ENCODE measurements around the gene LIME1.
"Not testable (repeated sequence)": the region's sequence is repeated elsewhere in the genome, so short reads cannot be mapped to it uniquely, and the experiment has no call there.

Gene LIME1

DNA sequence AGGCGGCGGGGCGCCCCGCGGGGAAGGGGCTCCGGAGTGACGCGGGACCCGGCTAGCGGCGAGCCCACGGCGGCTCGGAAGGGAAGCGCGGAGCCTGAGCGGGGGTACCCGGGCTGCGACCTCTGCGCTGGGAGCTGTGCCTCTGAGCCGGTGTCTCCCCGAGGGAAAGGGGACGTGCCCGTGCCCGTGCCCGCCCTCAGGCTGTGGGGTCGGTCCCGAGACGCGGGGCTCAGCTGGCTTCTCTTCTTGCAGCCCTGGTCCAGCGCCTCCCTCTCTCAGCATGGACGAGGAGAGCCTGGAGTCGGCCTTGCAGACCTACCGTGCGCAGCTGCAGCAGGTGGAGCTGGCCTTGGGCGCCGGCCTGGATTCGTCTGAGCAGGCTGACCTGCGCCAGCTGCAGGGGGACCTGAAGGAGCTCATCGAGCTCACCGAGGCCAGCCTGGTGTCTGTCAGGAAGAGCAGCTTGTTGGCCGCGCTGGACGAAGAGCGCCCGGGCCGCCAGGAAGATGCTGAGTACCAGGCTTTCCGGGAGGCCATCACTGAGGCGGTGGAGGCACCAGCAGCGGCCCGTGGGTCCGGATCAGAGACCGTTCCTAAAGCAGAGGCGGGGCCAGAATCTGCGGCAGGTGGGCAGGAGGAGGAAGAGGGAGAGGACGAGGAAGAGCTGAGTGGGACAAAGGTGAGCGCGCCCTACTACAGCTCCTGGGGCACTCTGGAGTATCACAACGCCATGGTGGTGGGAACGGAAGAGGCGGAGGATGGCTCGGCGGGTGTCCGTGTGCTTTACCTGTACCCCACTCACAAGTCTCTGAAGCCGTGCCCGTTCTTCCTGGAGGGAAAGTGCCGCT, 27.9 kb upstream of the LIME1 start:
- peak; percentile 8 for DNase-seq

DNA sequence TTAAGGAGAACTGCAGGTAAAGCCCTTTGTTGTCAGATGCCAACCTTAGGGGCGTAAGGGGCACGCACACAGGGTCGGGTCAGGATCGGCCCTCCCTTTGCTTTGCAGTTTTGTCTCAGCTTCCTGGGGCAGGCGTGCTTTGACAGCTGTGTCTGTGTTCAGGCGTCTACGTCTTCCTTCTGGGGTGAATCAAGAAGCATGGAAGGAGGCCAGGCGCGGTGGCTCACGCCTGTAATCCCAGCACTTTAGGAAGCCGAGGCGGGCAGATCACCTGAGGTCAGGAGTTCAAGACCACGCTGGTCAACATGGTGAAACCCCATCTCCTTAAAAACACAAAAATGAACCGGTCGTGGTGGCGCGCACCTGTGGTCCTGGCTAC, 27.3 kb upstream of the LIME1 start:
- DNase-seq: no peak

DNA sequence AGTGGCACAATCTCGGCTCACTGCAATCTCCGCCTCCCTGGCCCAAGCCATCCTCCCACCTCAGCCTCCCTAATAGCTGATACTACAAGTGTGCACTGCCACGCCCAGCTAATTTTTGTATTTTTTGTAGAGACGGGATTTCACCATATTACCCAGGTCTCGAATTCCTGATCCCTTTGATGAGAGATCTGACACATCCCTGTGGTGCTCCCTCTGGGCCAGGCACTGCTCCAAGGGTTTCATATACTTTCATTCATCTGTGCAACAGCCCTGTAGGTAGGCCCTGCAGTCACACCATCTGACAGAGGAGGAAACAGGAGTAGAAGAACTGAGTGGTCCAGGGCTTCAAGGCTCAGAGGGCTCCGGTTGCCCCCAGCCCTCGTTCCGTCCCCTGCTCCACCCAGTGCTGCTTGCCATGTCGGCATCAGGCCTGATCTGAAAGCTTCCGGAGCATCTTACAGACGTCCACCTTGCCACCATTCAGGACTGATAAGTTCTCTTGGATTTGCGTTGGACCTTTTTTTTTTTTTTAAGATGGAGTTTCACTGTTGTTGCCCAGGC, 25.3 kb upstream of the LIME1 start:
- DNase-seq: no peak

DNA sequence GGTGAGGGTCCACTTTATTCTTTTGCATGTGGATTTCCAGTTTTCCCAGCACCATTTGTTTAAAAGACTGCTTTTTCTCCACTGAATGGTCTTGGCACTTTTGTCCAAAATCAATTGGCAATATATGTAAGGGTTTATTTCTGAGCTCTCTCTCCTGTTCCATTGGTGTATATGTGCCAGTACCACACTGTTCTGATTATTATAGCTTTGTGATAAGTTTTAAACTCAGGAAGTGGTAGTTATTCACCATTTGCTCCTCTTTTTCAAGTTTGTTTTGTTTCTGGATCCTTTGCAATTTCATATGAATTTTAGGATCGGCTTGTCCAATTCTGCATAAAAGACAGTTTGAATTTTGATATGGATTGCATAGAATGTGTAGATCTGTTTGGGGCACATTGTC, 24.3 kb upstream of the LIME1 start:
- no peak for DNase-seq

DNA sequence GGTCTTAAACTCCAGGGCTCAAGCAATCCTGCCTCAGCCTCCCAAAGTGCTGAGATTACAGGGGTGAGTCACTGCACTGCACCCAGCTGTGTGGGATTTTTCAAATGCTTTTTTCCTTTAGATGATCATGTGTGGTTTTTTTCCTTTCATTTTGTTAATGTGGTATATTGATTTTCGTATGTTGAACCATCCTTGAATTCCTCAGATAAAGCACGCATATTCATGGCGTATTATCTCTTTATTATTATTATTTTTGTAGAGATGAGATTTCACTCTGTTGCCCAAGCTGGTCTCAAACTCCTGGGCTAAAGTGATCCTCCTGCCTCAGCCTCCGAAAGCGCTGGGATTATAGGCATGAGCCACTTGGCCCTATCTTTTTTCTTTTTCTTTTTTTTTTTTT, 21.6 kb upstream of the LIME1 start:
- DNase-seq: no peak

DNA sequence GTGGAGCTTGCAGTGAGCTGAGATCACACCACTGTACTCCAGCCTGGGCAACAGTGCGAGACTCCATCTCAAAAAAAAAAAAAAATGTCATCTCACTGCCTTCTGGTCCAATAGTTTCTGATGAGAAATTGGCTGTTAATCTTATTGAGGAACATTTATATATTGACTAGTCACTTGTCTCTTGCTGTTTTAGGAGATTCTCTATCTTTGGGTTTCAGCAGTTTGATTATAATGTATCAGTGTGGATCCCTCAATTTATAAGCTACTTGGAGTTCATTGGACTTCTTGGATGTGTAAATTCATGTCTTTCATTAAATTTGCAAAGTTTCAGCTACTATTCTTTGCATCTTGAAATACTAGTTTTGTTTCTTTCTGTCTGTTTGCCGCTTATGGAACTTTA, 17.5 kb upstream of the LIME1 start:
- DNase-seq: no peak

DNA sequence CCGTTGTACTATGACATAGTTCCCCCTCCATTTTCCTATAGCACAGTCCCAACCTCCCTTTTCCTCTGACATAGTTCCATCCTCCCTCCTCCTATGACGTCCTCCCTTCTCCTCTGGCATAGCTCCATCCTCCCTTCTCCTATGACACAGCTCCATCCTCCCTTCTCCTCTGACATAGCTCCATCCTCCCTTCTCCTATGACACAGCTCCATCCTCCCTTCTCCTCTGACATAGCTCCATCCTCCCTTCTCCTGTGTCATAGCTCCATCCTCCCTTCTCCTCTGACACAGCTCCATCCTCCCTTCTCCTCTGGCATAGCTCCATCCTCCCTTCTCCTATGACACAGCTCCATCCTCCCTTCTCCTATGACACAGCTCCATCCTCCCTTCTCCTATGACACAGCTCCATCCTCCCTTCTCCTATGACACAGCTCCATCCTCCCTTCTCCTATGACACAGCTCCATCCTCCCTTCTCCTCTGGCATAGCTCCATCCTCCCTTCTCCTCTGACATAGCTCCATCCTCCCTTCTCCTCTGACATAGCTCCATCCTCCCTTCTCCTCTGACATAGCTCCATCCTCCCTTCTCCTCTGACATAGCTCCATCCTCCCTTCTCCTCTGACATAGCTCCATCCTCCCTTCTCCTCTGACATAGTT, 13.4 kb upstream of the LIME1 start:
- not testable (repeated sequence) for DNase-seq

DNA sequence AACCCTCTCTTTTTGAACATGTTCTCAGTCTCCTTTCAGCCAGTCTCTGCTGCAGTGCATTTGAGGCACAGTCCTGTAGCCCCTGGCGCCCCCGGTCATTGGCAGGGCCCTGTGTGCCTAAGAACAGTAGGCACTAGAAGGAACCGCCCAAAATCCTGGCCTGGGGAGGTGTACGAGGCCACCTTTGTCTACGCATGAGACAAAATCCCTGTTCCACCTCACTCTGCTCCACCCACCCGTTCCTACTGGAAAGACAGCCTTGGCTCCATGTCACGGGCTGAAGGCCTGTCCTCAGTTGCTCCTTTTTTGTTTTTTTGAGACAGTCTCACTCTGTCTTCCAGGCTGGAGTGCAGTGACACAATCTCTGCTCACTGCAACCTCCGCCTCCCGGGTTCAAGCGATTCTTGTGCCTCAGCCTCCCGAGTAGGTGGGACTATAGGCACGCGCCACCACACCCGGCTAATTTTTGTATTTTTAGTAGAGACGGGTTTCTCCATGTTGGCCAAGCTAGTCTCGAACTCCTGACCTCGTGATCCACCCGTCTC, 6.2 kb upstream of the LIME1 start:
- DNase-seq: not testable (repeated sequence)

DNA sequence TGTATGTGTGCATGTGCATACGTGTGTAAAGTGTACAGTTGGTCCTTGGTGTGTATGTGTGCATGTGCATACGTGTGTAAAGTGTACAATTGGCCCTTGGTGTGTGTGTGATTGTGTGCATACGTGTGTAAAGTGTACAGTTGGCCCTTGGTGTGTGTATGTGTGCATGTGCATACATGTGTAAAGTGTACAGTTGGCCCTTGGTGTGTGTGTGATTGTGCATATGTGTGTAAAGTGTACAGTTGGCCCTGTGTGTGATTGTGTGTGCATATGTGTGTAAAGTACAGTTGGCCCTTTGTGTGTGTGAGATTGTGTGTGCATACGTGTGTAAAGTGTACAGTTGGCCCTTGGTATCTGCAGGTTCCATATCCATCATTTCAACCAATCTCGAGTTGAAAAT, 5.1 kb upstream of the LIME1 start:
- no peak for DNase-seq

DNA sequence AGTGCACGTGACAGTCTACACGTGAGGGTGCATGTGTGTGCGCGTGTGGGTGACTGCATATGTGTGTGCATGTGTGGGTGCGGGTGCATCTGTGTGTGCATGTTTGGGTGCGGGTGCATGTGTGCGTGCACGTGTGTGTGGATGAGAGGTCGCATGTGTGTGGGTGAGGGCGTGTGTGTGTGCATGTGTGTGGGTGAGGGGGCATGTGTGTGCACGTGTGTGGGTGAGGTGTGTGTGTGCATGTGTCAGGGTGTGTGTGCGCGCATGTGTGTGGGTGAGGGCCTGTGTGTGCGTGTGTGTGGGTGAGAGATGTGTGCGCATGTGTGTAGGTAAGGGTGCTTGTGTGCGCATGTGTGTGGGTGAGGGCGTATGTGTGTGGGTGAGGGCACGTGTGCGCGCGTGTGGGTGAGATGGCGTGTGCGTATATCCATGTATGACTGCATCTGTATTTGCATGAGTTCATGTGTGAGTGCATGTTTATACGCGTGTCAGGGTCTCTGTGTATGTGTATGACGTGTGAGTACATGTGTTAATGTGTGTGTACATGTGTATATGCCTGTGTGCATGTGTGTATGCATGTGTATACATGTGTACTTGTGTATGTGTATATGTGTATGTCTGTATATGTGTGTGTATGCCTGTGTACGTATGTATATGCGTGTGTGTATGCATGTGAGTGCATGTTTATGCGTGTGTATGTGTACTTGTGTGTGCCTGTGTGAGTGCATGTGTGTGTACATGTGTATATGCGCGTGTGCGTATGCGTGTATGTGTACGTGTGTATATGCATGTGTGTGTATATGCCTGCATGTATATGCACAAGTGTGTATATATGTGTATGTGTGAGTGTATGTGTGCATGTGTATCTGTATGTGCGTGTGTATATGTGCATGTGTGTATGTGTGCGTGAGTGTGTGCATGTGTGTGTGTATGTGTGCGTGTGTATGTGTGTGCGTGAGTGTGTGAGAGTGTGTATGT, 4.1 kb upstream of the LIME1 start:
- DNase-seq: no peak

DNA sequence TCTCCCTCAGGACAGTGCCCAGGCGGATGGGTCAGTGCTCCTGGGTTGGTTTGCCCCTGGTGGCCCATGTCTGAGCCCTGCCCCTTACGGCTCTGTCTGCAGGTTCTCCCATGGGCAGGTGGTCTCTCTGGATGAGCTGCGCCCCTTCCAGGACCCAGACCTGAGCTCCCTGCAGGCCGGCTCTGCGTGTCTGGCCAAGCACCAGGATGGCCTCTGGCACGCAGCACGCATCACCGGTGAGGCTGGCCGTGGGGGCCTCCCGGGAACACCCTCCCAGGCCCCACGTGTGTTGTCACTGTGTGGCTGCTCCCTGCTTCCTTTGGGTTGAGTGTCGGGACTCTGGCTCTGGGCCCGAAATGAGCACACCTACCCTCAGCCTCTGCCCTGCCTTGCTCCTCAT, 3.3 kb upstream of the LIME1 start:
- DNase-seq: no peak

DNA sequence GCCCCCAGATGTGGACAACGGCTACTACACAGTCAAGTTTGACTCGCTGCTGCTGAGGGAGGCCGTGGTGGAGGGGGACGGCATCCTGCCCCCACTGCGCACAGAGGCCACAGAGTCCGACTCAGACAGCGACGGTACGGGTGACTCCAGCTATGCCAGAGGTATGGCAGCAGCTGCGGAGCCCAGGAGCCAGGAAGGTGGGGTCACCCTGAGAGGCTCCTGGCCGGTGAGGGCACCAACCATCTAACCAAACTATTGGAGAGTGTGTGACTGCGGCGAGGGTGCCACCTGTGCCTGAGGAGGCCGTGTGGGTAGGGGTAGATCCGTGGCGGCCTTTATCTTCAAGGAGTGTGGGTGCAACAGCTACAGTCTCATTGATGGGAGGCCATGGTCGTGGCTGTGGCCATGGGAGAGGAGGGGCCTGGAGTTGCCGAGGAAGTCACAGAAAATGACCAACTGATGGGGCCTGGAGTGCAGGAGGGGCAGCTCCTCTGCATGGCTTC, 2.8 kb upstream of the LIME1 start:
- DNase-seq: no peak

DNA sequence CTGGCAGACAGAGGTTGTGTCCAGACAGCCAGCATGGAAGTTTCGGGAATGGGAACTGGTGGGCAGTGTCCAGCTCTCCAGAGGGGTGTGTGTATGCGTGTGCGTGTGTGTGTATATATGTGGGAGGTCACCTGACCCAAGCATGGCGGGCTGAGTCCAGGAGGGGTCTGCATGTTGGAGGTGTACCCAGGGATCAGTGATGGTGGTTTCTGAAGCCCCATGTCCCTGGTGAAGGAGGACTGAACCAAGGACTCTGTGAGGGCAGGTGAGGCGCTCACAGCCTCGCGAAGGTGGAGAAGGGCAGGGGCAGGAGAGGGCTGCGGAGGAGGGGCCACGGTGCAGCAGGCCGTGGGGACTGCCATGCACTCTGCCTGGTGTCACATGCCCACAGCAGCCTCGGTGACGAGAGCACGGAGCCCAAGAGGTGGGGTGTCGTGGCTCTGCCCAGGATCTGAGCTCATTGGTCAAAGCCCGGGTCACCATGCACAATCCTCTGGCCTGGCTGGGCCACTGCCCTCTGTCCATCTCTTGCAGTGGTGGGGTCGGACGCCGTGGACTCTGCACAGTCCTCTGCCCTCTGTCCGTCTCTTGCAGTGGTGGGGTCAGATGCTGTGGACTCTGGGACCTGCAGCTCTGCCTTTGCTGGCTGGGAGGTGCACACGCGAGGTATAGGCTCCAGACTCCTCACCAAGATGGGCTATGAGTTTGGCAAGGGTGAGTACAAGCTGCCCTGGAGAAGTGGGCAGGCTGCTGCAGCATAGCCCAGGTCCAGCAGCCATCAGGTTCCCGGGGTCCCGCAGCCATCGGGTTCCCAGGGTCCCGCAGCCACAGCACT, 2.1 kb upstream of the LIME1 start:
- DNase-seq: no peak

DNA sequence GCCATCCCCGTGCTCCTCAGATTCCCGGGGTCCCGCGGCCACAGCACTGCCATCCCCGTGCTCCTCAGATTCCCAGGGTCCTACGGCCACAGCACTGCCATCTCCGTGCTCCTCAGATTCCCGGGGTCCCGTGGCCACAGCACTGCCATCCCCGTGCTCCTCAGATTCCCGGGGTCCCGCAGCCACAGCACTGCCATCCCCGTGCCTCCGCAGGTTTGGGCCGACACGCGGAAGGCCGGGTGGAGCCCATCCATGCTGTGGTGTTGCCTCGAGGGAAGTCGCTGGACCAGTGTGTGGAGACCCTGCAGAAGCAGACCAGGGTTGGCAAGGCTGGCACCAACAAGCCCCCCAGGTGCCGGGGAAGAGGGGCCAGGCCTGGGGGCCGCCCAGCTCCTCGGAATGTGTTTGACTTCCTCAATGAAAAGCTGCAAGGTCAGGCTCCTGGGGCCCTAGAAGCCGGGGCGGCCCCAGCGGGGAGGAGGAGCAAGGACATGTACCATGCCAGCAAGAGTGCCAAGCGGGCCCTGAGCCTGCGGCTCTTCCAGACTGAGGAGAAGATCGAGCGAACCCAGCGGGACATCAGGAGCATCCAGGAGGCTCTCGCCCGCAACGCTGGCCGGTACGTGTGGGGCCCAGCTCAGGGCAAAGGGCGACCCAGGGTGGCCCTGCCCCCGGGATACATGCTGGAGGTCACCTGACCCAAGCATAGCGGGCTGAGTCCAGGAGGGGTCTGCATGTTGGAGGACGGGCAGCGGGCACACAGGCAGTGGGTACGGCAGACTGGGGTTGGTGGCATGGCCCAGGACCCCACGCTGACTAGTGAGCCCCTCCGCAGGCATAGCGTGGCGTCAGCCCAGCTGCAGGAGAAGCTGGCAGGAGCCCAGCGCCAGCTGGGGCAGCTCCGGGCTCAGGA, 1.3 kb upstream of the LIME1 start:
- DNase-seq: no peak

DNA sequence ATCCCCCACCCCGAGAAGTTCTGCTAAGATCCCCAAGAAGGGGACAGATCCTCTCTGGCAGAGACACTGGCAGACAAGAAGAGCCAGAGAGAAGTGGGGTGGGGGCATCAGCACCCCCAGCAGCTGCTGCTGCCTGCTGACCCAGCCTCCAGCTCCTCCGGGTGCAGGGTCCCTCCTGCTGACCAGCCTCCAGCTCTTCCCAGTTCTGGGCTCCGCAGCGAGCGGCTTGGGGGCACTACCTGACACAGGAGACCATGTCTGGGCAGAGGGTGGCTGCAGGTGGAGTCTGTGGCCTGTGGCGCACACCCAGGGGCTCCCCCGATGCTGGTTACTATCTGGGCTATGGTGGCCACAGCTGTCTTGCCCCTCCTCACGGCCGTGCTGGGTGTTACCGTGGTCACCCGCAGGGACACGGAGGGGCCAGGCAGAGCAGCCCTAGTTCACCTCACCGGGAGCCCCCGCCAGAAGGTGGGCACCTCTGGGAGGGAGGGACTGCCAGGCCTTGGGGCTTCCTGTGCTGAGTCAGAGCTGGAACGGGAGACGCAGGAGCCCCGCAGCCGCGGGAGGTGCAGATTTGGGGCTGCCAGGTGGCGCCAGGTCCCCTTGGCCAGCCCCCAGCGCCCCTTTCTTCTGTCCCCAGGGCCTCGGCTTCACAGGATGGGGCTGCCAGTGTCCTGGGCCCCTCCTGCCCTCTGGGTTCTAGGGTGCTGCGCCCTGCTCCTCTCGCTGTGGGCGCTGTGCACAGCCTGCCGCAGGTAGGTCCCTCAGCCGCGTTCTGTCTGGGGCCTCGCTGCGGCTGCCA, 630 bp downstream of the LIME1 start:
- DNase-seq: peak; percentile 43

DNA sequence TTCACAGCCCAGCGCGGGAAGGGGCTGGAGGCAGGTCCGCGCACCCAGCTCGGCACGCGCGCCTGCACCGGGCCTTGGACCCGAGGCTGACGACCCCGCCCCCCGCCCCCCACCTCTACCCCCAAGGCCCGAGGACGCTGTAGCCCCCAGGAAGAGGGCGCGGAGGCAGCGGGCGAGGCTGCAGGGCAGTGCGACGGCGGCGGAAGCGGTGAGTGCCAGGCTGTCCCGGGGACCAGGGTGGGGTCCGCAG, 1.2 kb downstream of the LIME1 start:
- DNase-seq: no peak

DNA sequence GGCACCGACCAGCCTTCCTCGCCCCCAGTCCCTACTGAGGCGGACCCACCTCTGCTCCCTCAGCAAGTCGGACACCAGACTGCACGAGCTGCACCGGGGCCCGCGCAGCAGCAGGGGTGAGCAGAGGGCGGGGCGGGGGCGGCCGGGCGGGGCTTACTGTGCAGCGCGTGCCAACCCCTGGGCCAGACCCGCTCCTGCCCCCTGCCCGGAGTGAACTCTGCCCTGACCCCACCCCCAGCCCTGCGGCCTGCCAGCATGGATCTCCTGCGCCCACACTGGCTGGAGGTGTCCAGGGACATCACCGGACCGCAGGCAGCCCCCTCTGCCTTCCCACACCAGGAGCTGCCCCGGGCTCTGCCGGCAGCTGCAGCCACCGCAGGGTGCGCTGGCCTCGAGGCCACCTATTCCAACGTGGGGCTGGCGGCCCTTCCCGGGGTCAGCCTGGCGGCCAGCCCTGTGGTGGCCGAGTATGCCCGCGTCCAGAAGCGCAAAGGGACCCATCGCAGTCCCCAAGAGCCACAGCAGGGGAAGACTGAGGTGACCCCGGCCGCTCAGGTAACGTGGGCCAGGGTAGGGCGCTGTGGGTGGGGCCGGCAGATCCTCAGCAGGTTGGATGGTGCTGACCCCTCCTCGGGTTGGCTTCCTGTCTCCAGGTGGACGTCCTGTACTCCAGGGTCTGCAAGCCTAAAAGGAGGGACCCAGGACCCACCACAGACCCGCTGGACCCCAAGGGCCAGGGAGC, 1.7 kb downstream of the LIME1 start:
- no peak for DNase-seq

DNA sequence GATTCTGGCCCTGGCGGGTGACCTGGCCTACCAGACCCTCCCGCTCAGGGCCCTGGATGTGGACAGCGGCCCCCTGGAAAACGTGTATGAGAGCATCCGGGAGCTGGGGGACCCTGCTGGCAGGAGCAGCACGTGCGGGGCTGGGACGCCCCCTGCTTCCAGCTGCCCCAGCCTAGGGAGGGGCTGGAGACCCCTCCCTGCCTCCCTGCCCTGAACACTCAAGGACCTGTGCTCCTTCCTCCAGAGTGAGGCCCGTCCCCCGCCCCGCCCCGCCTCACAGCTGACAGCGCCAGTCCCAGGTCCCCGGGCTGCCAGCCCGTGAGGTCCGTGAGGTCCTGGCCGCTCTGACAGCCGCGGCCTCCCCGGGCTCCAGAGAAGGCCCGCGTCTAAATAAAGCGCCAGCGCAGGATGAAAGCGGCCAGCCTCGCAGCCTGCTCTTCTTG, 2.2 kb downstream of the LIME1 start:
- DNase-seq: no peak
